Transverse colon (tissue), 4 donors: ENCODE data around the gene PBX3.

Experiments
- CTCF ChIP-seq, 5 experiments: fragments of 200-600 bp in 3 of 5; fragments of 450-650 bp in 2 of 5; sonication (generic) in 3 of 5; IDR thresholded peaks; 1 replicate in 2 of 5; 2 replicates in 3 of 5; pipeline ENCODE4 v1.5.1; 2016 to 2017; ENCODE audit warnings: antibody characterized with exemption in 5 of 5, inconsistent platforms in 3 of 5, mild to moderate bottlenecking in 2 of 5, moderate library complexity in 1 of 5
- EP300 ChIP-seq: sonication (generic); formaldehyde crosslinking; IDR thresholded peaks from one replicate; pipeline ENCODE4 v1.6.1; 2017; ENCODE audit warnings: antibody characterized with exemption, low read depth
- POLR2A ChIP-seq: fragments of 450-650 bp; IDR thresholded peaks from one replicate; pipeline ENCODE4 v1.6.1; 2016; ENCODE audit warnings: antibody characterized with exemption, mild to moderate bottlenecking, moderate library complexity
- POLR2AphosphoS5 ChIP-seq, 3 donors: sonication (generic); formaldehyde crosslinking; IDR thresholded peaks; one replicate each; pipeline ENCODE4 v1.6.1; 2016; ENCODE audit warnings: antibody characterized with exemption in 3 of 3

- TF ChIP-seq CTCF (IDR thresholded peaks at IDR 0.05) (no peak), POLR2A (no peak), EP300 (no peak), POLR2AphosphoS5 (IDR thresholded peaks at IDR 0.05) (no peak)
Measured at GRCh38 chr9:125985998-125986655, 239.0 kb downstream of the PBX3 start.
